Measurements from ENCODE around the gene GPR137. TPM values are rescaled to one million over a fixed set of nuclear protein-coding genes. Genes with fewer than 3 reads are reported as not detected.

The GPR137 gene
- total RNA-seq, 1 experiment from 2014 or later, result 33.3 TPM

GRCh38 chr11:64256300-64256699, 29.3 kb upstream of the GPR137 start:
- intact Hi-C loops (cut with micrococcal nuclease; ENCODE audit: unreplicated experiment), result no loop called here
- peaks cover 46% of the 10 kb centered on the region for H3K36me3 Mint-ChIP-seq (ENCODE audit: insufficient read depth, unreplicated experiment)
- no peak overlapping the region for H3K27ac Mint-ChIP-seq (ENCODE audit: unreplicated experiment)
- CTCF ChIA-PET, result no interaction called here
- no peak overlapping the region for H3K4me3 Mint-ChIP-seq (ENCODE audit: low read depth, unreplicated experiment)
- no peaks in the 10 kb centered on the region for H3K27me3 Mint-ChIP-seq (ENCODE audit: unreplicated experiment)
- no peaks in the 10 kb centered on the region for H3K9me3 Mint-ChIP-seq (ENCODE audit: low read depth, unreplicated experiment)
- no peak for DNase-seq
- no peaks in the 10 kb centered on the region for H3K4me1 Mint-ChIP-seq (ENCODE audit: low read depth, unreplicated experiment)
- TF ChIP-seq, protein P1, sequence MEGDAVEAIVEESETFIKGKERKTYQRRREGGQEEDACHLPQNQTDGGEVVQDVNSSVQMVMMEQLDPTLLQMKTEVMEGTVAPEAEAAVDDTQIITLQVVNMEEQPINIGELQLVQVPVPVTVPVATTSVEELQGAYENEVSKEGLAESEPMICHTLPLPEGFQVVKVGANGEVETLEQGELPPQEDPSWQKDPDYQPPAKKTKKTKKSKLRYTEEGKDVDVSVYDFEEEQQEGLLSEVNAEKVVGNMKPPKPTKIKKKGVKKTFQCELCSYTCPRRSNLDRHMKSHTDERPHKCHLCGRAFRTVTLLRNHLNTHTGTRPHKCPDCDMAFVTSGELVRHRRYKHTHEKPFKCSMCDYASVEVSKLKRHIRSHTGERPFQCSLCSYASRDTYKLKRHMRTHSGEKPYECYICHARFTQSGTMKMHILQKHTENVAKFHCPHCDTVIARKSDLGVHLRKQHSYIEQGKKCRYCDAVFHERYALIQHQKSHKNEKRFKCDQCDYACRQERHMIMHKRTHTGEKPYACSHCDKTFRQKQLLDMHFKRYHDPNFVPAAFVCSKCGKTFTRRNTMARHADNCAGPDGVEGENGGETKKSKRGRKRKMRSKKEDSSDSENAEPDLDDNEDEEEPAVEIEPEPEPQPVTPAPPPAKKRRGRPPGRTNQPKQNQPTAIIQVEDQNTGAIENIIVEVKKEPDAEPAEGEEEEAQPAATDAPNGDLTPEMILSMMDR (IDR thresholded peaks at IDR 0.05; ENCODE audit: unreplicated experiment), result no peak
- no TSS peak for BruUV-seq (replicated peaks)

DNA sequence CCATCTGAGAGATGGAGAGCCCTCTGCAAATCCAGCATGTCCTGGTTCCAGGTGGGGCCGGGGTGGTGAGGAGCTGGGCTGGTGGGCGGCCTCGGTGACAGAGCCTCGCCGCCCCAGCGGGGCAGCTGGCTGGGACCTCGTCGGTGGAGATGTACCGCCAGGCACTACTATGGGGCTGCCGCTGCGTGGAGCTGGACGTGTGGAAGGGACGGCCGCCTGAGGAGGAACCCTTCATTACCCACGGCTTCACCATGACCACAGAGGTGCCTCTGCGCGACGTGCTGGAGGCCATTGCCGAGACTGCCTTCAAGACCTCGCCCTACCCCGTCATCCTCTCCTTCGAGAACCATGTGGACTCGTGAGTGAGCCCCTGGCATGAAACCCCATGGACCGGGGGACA, 27.3 kb upstream of the GPR137 start:
- Mint-ChIP-seq H3K4me1 (ENCODE audit: low read depth, unreplicated experiment) (no peaks in the 10 kb centered on the region), H3K4me3 (ENCODE audit: low read depth, unreplicated experiment) (no peak overlapping the region), H3K36me3 (ENCODE audit: insufficient read depth, unreplicated experiment) (peaks cover 39% of the 10 kb centered on the region), H3K9me3 (ENCODE audit: low read depth, unreplicated experiment) (no peaks in the 10 kb centered on the region), H3K27me3 (ENCODE audit: unreplicated experiment) (no peaks in the 10 kb centered on the region), H3K27ac (ENCODE audit: unreplicated experiment) (no peak overlapping the region)
- CTCF ChIA-PET, result interaction anchor here (0.5 to 0.7 kb wide), 2 partner anchors 31 to 610 kb away, joined by 3 read pairs; no protein-coding TSS in a partner anchor
- no TSS peak for BruUV-seq (replicated peaks)
- TF ChIP-seq, protein P1 (IDR thresholded peaks at IDR 0.05; ENCODE audit: unreplicated experiment), result no peak
- intact Hi-C loops (cut with micrococcal nuclease; ENCODE audit: unreplicated experiment), result no loop called here
- DNase-seq, result no peak

DNA sequence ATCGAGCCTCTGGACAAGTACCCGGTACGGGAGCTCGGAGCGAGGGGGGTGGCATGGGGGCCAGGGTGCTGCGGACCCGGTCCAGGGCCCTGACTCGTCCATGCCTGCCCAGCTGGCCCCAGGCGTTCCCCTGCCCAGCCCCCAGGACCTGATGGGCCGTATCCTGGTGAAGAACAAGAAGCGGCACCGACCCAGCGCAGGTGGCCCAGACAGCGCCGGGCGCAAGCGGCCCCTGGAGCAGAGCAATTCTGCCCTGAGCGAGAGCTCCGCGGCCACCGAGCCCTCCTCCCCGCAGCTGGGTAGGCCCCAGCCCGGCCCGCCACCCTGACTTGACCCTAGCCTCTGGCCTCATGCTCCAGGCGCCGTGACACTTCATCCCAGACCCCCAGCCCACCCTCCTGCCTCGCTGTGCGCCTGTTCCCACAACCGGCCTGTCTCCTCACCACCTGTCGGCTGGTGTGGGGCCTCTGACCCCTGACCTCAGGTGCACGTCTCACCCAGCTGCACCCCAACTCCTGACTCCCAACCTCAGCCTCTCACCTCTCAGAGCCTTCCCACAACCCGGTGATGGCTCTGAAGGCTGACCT, 26.6 kb upstream of the GPR137 start:
- H3K36me3 Mint-ChIP-seq (ENCODE audit: insufficient read depth, unreplicated experiment), result peaks cover 36% of the 10 kb centered on the region
- no peaks in the 10 kb centered on the region for H3K9me3 Mint-ChIP-seq (ENCODE audit: low read depth, unreplicated experiment)
- CTCF ChIA-PET, result no interaction called here
- H3K4me3 Mint-ChIP-seq (ENCODE audit: low read depth, unreplicated experiment), result no peak overlapping the region
- intact Hi-C loops (cut with micrococcal nuclease; ENCODE audit: unreplicated experiment), result no loop called here
- DNase-seq, result no peak
- TF ChIP-seq, protein P1 (IDR thresholded peaks at IDR 0.05; ENCODE audit: unreplicated experiment), result no peak
- no TSS peak for BruUV-seq (replicated peaks)
- H3K4me1 Mint-ChIP-seq (ENCODE audit: low read depth, unreplicated experiment), result no peaks in the 10 kb centered on the region
- H3K27ac Mint-ChIP-seq (ENCODE audit: unreplicated experiment), result no peak overlapping the region
- no peaks in the 10 kb centered on the region for H3K27me3 Mint-ChIP-seq (ENCODE audit: unreplicated experiment)

DNA sequence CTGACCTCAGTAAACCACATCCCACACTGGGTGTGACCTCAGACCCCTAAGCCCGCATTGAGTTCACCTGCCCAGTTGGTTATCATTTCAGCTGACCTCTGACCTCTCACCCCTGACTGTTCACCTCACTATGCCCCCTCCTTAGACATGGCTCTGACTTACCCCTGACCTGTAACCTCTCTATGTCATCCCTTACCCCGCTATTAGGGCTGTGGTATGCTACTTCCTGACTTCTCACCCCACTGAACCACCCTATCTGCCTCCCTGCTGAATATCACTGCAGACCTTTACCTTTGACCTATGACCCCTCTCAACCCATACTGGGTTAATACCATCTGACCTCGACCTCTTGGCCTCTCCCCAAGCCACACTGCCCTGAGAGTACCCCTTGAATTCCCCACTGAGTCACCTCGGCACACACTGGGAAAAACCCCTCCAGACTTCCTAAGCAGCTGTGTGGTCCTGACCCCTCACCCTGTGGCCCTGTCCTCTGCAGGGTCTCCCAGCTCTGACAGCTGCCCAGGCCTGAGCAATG, 26.0 kb upstream of the GPR137 start:
- intact Hi-C loops (cut with micrococcal nuclease; ENCODE audit: unreplicated experiment), result no loop called here
- Mint-ChIP-seq H3K27me3 (ENCODE audit: unreplicated experiment) (no peaks in the 10 kb centered on the region), H3K4me3 (ENCODE audit: low read depth, unreplicated experiment) (no peak overlapping the region), H3K27ac (ENCODE audit: unreplicated experiment) (no peak overlapping the region), H3K36me3 (ENCODE audit: insufficient read depth, unreplicated experiment) (peaks cover 36% of the 10 kb centered on the region), H3K9me3 (ENCODE audit: low read depth, unreplicated experiment) (no peaks in the 10 kb centered on the region), H3K4me1 (ENCODE audit: low read depth, unreplicated experiment) (no peaks in the 10 kb centered on the region)
- no peak for DNase-seq
- CTCF ChIA-PET, result no interaction called here
- TF ChIP-seq, protein P1 (IDR thresholded peaks at IDR 0.05; ENCODE audit: unreplicated experiment), result no peak
- no TSS peak for BruUV-seq (replicated peaks)
